Retinal pigment epithelial cell (primary cell): ENCODE measurements around the gene PXK.

Experiments
- DNase-seq: peaks from one replicate; pipeline ENCODE4 v3.0.0-alpha.2; 2010; ENCODE audit warnings: low read depth
- H3K4me3 ChIP-seq: 2 replicates; pipeline ENCODE4 v1.5.1; 2011; ENCODE audit warnings: mild to moderate bottlenecking, low read length, control low read depth, moderate library complexity
- CTCF ChIP-seq: conservative IDR thresholded peaks from 2 replicates; pipeline ENCODE4 v1.5.1; 2011; ENCODE audit warnings: low read depth, low read length, control low read depth, inconsistent platforms

Gene PXK

GRCh38 chr3:58370407-58370806 lies 37.7 kb downstream of the PXK start:
- DNase-seq: no peak
- no peak for TF ChIP-seq CTCF
- no peak overlapping the region for H3K4me3 ChIP-seq

- H3K4me3 ChIP-seq: no peak overlapping the region
- DNase-seq: no peak
- TF ChIP-seq CTCF: no peak
Observed at GRCh38 chr3:58371754-58372153, 39.1 kb downstream of the PXK start.

GRCh38 chr3:58375254-58375653 lies 42.6 kb downstream of the PXK start:
- no peak overlapping the region for H3K4me3 ChIP-seq
- DNase-seq: no peak
- TF ChIP-seq CTCF: no peak

GRCh38 chr3:58377168-58377567 lies 44.5 kb downstream of the PXK start:
- no peak for TF ChIP-seq CTCF
- DNase-seq: no peak
- no peak overlapping the region for H3K4me3 ChIP-seq

GRCh38 chr3:58377750-58378149 lies 45.1 kb downstream of the PXK start:
- no peak for TF ChIP-seq CTCF
- DNase-seq: no peak
- H3K4me3 ChIP-seq: no peak overlapping the region

- no peak overlapping the region for H3K4me3 ChIP-seq
- TF ChIP-seq CTCF: no peak
- no peak for DNase-seq
Observed at GRCh38 chr3:58379351-58380073, 46.8 kb downstream of the PXK start.

- H3K4me3 ChIP-seq: no peak overlapping the region
- peak; percentile 51 for DNase-seq
- TF ChIP-seq CTCF: no peak
Observed at GRCh38 chr3:58383476-58383875, 50.8 kb downstream of the PXK start.
